Osteoblast (primary cell): ENCODE results near the gene AJAP1. TPM values are rescaled to one million over a fixed set of nuclear protein-coding genes. Genes with fewer than 3 reads are reported as not detected.
A peak's percentile ranks its signal among the peaks of the same experiment; 100 is the strongest.

ENCODE experiments used
- DNase-seq: peaks from one replicate; pipeline ENCODE4 v3.0.0; 2011; ENCODE audit warnings: low spot score, mixed read lengths; ENCODE audit not compliant: insufficient read length; ENCODE audit errors: missing footprints
- H2AFZ ChIP-seq: 2 replicates; pipeline ENCODE4 v1.6.0; 2011; ENCODE audit warnings: mild to moderate bottlenecking, low read length
- H3K27ac ChIP-seq: 2 replicates; pipeline ENCODE4 v1.5.1; 2011; ENCODE audit warnings: mild to moderate bottlenecking, low read depth, low read length, moderate library complexity
- H3K27me3 ChIP-seq: 2 replicates; pipeline ENCODE4 v1.6.0; 2012; ENCODE audit warnings: mild to moderate bottlenecking, control low read depth, inconsistent platforms, low read length, moderate library complexity; ENCODE audit not compliant: insufficient read depth
- H3K36me3 ChIP-seq: 2 replicates; pipeline ENCODE4 v1.5.1; 2011; ENCODE audit warnings: mild to moderate bottlenecking, low read length, control low read depth, moderate library complexity; ENCODE audit not compliant: insufficient read depth
- H3K4me1 ChIP-seq: 2 replicates; pipeline ENCODE4 v1.5.1; 2011; ENCODE audit warnings: mild to moderate bottlenecking, low read length, control low read depth, moderate library complexity; ENCODE audit not compliant: insufficient read depth
- H3K4me2 ChIP-seq: 2 replicates; pipeline ENCODE4 v1.6.0; 2011; ENCODE audit warnings: mild to moderate bottlenecking, low read length; ENCODE audit not compliant: insufficient read depth
- H3K4me3 ChIP-seq: fragments of 200-600 bp; sonication (generic); 3 replicates; pipeline ENCODE4 v1.5.1; 2012; ENCODE audit warnings: mild to moderate bottlenecking, low read length, inconsistent platforms; ENCODE audit not compliant: insufficient read depth
- H3K79me2 ChIP-seq: 2 replicates; pipeline ENCODE4 v1.6.0; 2012; ENCODE audit warnings: mild to moderate bottlenecking, low read length, control low read depth, inconsistent platforms; ENCODE audit not compliant: insufficient read depth
- H3K9me3 ChIP-seq: 2 replicates; pipeline ENCODE4 v1.5.1; 2011; ENCODE audit warnings: low read depth, low read length, control low read depth
- H4K20me1 ChIP-seq: 2 replicates; pipeline ENCODE4 v1.6.0; 2012; ENCODE audit warnings: mild to moderate bottlenecking, low read length, control low read depth; ENCODE audit not compliant: insufficient read depth
- total RNA-seq: library from RNA; depleted of rRNA; stranded (reverse); fragments of >200 nt; gene quantifications from 2 replicates; pipeline ENCODE4 v1.2.3, GENCODE V29; 2012
- TF ChIP-seq, protein P1 (sequence below): IDR thresholded peaks from 2 replicates; pipeline ENCODE4 v1.5.1; 2011; ENCODE audit warnings: mild to moderate bottlenecking, low read depth, low read length, moderate library complexity; ENCODE audit errors: extremely low read depth

The AJAP1 gene
- total RNA-seq, 1 donor, result 1.1 TPM

DNA sequence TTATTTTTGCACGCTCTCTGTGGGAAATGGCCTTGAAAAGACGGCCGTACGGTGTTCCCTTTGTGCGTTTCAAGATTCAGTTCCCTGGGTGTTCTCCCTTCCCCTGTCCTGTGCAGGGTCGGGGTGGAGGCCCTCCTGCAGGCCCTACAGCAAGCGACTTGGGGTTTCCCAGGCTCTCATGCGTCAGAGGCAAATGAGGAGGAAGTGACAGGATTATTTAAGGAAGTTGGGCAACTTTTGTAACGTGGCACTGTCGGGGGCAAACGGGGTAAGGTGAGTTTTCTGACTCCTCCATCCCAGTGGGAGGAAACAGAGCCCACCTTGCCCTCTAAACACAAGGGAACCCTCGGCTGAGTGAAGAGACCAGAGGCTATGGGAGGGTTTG is 16.1 kb upstream of the AJAP1 start:
- TF ChIP-seq, protein P1, sequence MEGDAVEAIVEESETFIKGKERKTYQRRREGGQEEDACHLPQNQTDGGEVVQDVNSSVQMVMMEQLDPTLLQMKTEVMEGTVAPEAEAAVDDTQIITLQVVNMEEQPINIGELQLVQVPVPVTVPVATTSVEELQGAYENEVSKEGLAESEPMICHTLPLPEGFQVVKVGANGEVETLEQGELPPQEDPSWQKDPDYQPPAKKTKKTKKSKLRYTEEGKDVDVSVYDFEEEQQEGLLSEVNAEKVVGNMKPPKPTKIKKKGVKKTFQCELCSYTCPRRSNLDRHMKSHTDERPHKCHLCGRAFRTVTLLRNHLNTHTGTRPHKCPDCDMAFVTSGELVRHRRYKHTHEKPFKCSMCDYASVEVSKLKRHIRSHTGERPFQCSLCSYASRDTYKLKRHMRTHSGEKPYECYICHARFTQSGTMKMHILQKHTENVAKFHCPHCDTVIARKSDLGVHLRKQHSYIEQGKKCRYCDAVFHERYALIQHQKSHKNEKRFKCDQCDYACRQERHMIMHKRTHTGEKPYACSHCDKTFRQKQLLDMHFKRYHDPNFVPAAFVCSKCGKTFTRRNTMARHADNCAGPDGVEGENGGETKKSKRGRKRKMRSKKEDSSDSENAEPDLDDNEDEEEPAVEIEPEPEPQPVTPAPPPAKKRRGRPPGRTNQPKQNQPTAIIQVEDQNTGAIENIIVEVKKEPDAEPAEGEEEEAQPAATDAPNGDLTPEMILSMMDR, result no peak
- H3K36me3 ChIP-seq, result no peaks in the 10 kb centered on the region
- no peaks in the 10 kb centered on the region for H3K27me3 ChIP-seq
- no peak overlapping the region for H2AFZ ChIP-seq
- no peaks in the 10 kb centered on the region for H4K20me1 ChIP-seq
- no peak overlapping the region for H3K4me2 ChIP-seq
- no peaks in the 10 kb centered on the region for H3K9me3 ChIP-seq
- no peaks in the 10 kb centered on the region for H3K79me2 ChIP-seq
- no peak overlapping the region for H3K27ac ChIP-seq
- peak; percentile 22 for DNase-seq
- H3K4me1 ChIP-seq, result no peaks in the 10 kb centered on the region
- H3K4me3 ChIP-seq, result no peak overlapping the region

DNA sequence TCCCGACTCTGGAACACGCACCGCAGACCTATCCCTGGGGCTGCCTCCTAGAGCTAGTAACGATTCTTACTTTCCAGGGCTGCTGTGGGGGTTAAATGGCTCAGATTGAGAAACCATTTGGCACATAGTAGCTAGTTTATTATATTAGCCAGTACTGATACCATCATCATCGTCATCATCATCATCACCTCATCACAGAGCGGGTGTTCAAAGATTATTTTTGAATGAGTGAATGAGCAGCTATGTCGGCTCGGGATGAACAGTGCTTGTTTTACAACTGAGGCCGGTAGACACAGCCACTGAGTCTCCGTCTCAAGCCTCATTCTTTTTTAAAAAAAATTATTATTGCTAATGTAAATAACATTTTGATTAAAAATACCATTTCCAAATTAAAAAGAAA is 13.5 kb upstream of the AJAP1 start:
- no peaks in the 10 kb centered on the region for H3K79me2 ChIP-seq
- DNase-seq, result no peak
- H3K9me3 ChIP-seq, result no peaks in the 10 kb centered on the region
- no peaks in the 10 kb centered on the region for H4K20me1 ChIP-seq
- no peaks in the 10 kb centered on the region for H3K27me3 ChIP-seq
- no peak overlapping the region for H3K4me3 ChIP-seq
- H3K36me3 ChIP-seq, result no peaks in the 10 kb centered on the region
- H3K27ac ChIP-seq, result no peak overlapping the region
- TF ChIP-seq, protein P1, result no peak
- no peak overlapping the region for H2AFZ ChIP-seq
- no peak overlapping the region for H3K4me2 ChIP-seq
- no peaks in the 10 kb centered on the region for H3K4me1 ChIP-seq

DNA sequence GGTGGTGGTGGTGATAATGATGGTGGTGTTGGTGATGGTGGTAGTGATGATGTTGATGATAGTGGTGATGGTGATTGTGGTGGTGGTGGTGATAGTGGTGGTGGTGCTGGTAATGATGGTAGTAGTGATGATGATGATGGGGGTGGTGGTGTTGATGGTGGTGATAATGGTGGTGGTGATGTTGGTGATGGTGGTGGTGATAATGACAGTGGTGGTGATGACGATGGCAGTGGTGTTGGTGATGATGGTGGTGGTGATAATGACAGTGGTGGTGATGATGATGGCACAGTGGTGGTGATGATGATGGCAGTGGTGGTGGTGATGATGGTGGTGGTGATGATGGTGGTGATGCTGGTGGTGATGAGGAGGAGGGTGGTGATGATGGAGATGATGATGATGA is 7.0 kb upstream of the AJAP1 start:
- Histone ChIP-seq H2AFZ (no peak overlapping the region), H3K4me3 (no peak overlapping the region), H3K36me3 (no peaks in the 10 kb centered on the region), H4K20me1 (no peaks in the 10 kb centered on the region), H3K79me2 (no peaks in the 10 kb centered on the region), H3K4me1 (no peaks in the 10 kb centered on the region), H3K27ac (no peak overlapping the region), H3K4me2 (no peak overlapping the region), H3K9me3 (no peaks in the 10 kb centered on the region), H3K27me3 (no peaks in the 10 kb centered on the region)
- TF ChIP-seq, protein P1, result no peak
- no peak for DNase-seq

DNA sequence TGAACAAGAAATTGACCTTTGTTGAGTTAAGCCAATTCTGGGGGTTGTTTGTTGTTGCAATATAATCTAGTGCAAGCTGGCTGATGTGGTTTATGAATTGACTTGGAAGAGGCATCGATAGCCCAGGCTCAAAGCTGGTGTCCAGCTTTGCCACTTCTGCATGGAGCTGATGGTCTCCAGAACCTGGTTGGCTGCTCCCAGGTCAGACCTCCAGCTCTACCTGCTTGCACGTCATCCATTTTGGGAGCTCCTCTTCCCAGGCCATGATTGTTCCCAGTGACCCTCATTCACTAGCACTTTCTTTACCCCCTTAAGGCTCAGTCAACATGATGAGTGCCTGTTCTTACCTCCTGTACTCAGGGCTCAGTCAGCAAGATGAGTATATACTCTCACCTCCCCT is 5.8 kb upstream of the AJAP1 start:
- TF ChIP-seq, protein P1, result no peak
- H3K79me2 ChIP-seq, result no peaks in the 10 kb centered on the region
- H3K4me2 ChIP-seq, result no peak overlapping the region
- no peak for DNase-seq
- H3K4me1 ChIP-seq, result no peaks in the 10 kb centered on the region
- no peaks in the 10 kb centered on the region for H3K36me3 ChIP-seq
- no peak overlapping the region for H3K4me3 ChIP-seq
- no peaks in the 10 kb centered on the region for H4K20me1 ChIP-seq
- H2AFZ ChIP-seq, result no peak overlapping the region
- peaks cover 8% of the 10 kb centered on the region for H3K27me3 ChIP-seq
- H3K27ac ChIP-seq, result no peak overlapping the region
- no peaks in the 10 kb centered on the region for H3K9me3 ChIP-seq
